GM12878 (cell line): ENCODE data around the gene ATRN. TPM values are rescaled to one million over a fixed set of nuclear protein-coding genes. Genes with fewer than 3 reads are reported as not detected.

ENCODE experiments used
- ATAC-seq: fragments of 200-7000 bp; cut with Tn5 transposase; 3 replicates; pipeline ENCODE4 v1.9.1; 2020; ENCODE audit warnings: mild to moderate bottlenecking, moderate library complexity
- BruUV-seq: library from RNA; stranded (reverse); fragments of 400-500 nt; replicated peaks from 2 replicates; lab custom pipeline; 2021; lab: Mats Ljungman, UMichigan
- CTCF ChIA-PET: fragments of 300-600 bp; sonication (Branson Sonifier 250); formaldehyde crosslinking; extraction: SDS; loops from one replicate; lab custom pipeline; 2021; ENCODE audit warnings: inconsistent platforms; lab: Yijun Ruan, JAX
- POLR2A ChIA-PET: fragments of 350-600 bp; formaldehyde crosslinking; extraction: SDS; loops from one replicate; lab custom pipeline; 2021; ENCODE audit warnings: inconsistent platforms; lab: Charles Lee
- RAD21 ChIA-PET: fragments of 300-600 bp; sonication (Branson Sonifier 250); formaldehyde crosslinking; loops from one replicate; lab custom pipeline; 2023; ENCODE audit warnings: antibody characterized with exemption; ENCODE audit not compliant: unreplicated experiment; lab: Charles Lee
- SMC1A ChIA-PET: fragments of 300-600 bp; sonication (Branson Sonifier 250); formaldehyde crosslinking; loops from one replicate; lab custom pipeline; 2023; ENCODE audit not compliant: unreplicated experiment, uncharacterized antibody; lab: Charles Lee
- DNase-seq: peaks from one replicate; pipeline ENCODE4 v3.0.0-alpha.2; 2011; ENCODE audit warnings: low read depth, low spot score
- FAIRE-seq: peaks from 3 replicates; lab custom pipeline; 2011; peaks lifted over from hg19 to GRCh38; lab: Jason Lieb, UNC
- H2AFZ ChIP-seq: 2 replicates; pipeline ENCODE4 v1.6.0; 2011; ENCODE audit warnings: low read depth, low read length, control low read depth; ENCODE audit not compliant: control insufficient read depth
- H3K27ac ChIP-seq: 2 replicates; pipeline ENCODE4 v1.5.1; 2011; ENCODE audit warnings: control low read depth; ENCODE audit not compliant: control insufficient read depth, insufficient read depth
- H3K27me3 ChIP-seq, 2 experiments: replicated peaks in 1 of 2; 2 replicates each; pipeline versions ENCODE4 v1.6.0 to v1.6.1; 2011; ENCODE audit warnings: low read length in 1 of 2; ENCODE audit not compliant: control insufficient read depth in 2 of 2, insufficient read depth in 2 of 2
- H3K36me3 ChIP-seq, 2 experiments: 2 replicates each; pipeline ENCODE4 v1.5.1; 2011; ENCODE audit warnings: low read length in 1 of 2; ENCODE audit not compliant: control insufficient read depth in 2 of 2, insufficient read depth in 2 of 2
- H3K4me1 ChIP-seq: 2 replicates; pipeline ENCODE4 v1.6.1; 2011; ENCODE audit warnings: mild to moderate bottlenecking, low read length, moderate library complexity, mixed read lengths; ENCODE audit not compliant: control insufficient read depth, insufficient read depth
- H3K4me2 ChIP-seq: 2 replicates; pipeline ENCODE4 v1.6.0; 2011; ENCODE audit warnings: control low read depth; ENCODE audit not compliant: control insufficient read depth, insufficient read depth
- H3K4me3 ChIP-seq: fragments of 200-600 bp; sonication (generic); 2 replicates; pipeline ENCODE4 v1.5.1; 2016
- H3K79me2 ChIP-seq: 2 replicates; pipeline ENCODE4 v1.6.0; 2011; ENCODE audit warnings: low read length; ENCODE audit not compliant: control insufficient read depth, insufficient read depth
- H3K9ac ChIP-seq: 2 replicates; pipeline ENCODE4 v1.8.0; 2011; ENCODE audit warnings: low read length, control low read depth, mixed read lengths; ENCODE audit not compliant: control insufficient read depth, insufficient read depth
- H3K9me3 ChIP-seq: replicated peaks from 3 replicates; pipeline ENCODE4 v1.5.1; 2011; ENCODE audit warnings: mild to moderate bottlenecking, low read length; ENCODE audit not compliant: control insufficient read depth, insufficient read depth
- H4K20me1 ChIP-seq: 2 replicates; pipeline ENCODE4 v1.6.0; 2011; ENCODE audit not compliant: control insufficient read depth, insufficient read depth
- MYC ChIP-seq: IDR thresholded peaks from 2 replicates; pipeline ENCODE4 v1.6.1; 2011; ENCODE audit warnings: mild to moderate bottlenecking, low read length, moderate library complexity, inconsistent platforms; ENCODE audit not compliant: insufficient read depth, insufficient replicate concordance, insufficient read length, severe bottlenecking
- ZNF622 ChIP-seq: fragments of 450-650 bp; IDR thresholded peaks from 2 replicates; pipeline ENCODE4 v1.6.1; 2017; ENCODE audit warnings: mild to moderate bottlenecking, inconsistent platforms
- WGBS: methylation state at CpG from one replicate; pipeline ENCODE4 v1.1.6; 2016; ENCODE audit warnings: low lambda C conversion rate; ENCODE audit not compliant: insufficient replicate concordance, insufficient coverage; ENCODE audit errors: missing lambda C conversion rate; 5-methylcytosine and 5-hydroxymethylcytosine counted together
- in situ Hi-C: fragments of 300-500 bp; cut with MboI; formaldehyde crosslinking; loops from 9 replicates; pipeline ENCODE4 v1.14.3; 2018; ENCODE audit warnings: mixed read lengths
- intact Hi-C: fragments of 100-400 bp; cut with micrococcal nuclease; formaldehyde crosslinking; loops from one replicate; pipeline ENCODE4 v1.14.2; 2022; ENCODE audit not compliant: unreplicated experiment
- polyA plus RNA-seq, 11 experiments: library from polyadenylated mRNA; depleted of rRNA in 4 of 11; unstranded in 6 of 11; stranded (reverse) in 5 of 11; fragments of >200 nt; fragmentation: Nextera tagmentation in 4 of 11; fragmentation: Illumina TruSeq in 1 of 11; extraction: Ambion mirVana in 4 of 11; extraction: Trizol in 1 of 11; gene quantifications; 1 replicate in 1 of 11; 2 replicates in 10 of 11; pipeline versions ENCODE4 v1.2.1 to v1.2.3, GENCODE V29; 2011 to 2016; ENCODE audit warnings: inconsistent platforms in 2 of 11, missing spikeins in 2 of 11, low read depth in 1 of 11
- total RNA-seq, 4 experiments: library from RNA; depleted of rRNA in 3 of 4; stranded (reverse); fragments of >200 nt in 3 of 4; fragmentation: Illumina TruSeq in 1 of 4; extraction: Trizol in 1 of 4; gene quantifications; 2 replicates each; pipeline versions ENCODE4 v1.2.1 to v1.2.3, GENCODE V29; 2013 to 2021
- TF ChIP-seq, protein P1 (sequence below): fragments of 450-650 bp; formaldehyde crosslinking; IDR thresholded peaks from 2 replicates; pipeline ENCODE4 v1.5.0; 2022; ENCODE audit warnings: mild to moderate bottlenecking, missing genetic modification characterization
- TF ChIP-seq, protein P2 (sequence below): IDR thresholded peaks from 2 replicates; pipeline ENCODE4 v1.6.1; 2012; ENCODE audit warnings: low read depth, low read length, improper control_type of control experiment
- TF ChIP-seq, protein P3 (sequence below): fragments of 450-650 bp; formaldehyde crosslinking; IDR thresholded peaks from 2 replicates; pipeline ENCODE4 v1.4.0; 2020; ENCODE audit warnings: mild to moderate bottlenecking, moderate library complexity
- TF ChIP-seq, protein P4 (sequence below): fragments of 450-650 bp; IDR thresholded peaks from 2 replicates; pipeline ENCODE4 v1.6.1; 2017; ENCODE audit warnings: mild to moderate bottlenecking, moderate library complexity
- TF ChIP-seq, protein P5 (sequence below): fragments of 450-650 bp; IDR thresholded peaks from 2 replicates; pipeline ENCODE4 v1.6.1; 2017; ENCODE audit warnings: mild to moderate bottlenecking, moderate library complexity

The ATRN gene
- total and polyA plus RNA-seq, 10 of the 15 experiments (the other 5 are each of a cell fraction or from before 2014, with no cell fraction given): 0.71 to 11.6 (median 6.9) TPM

DNA sequence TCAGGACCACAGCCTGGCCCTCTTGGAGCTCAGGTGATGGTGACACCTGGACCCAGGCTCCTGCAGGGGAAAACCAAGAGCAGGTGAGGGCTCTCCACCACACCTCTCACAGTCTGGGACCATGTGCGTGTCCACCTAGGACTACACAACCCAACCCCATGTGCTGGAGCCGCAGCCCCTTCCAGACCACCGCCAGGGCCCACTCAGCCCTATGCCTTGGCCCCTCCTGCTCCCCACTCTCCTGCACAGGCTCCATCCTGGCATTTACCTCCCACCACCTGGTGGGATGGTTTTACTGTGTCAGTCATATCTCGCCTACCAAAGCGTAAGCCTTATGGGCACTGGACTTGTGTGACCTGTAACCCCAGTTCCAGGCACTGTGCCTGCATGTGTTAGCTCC lies 224.0 kb downstream of the ATRN start:
- Histone ChIP-seq H3K27ac (no peak overlapping the region), H3K36me3 (no peaks in the 10 kb centered on the region), H3K9ac (no peak overlapping the region), H2AFZ (no peak overlapping the region), H4K20me1 (no peaks in the 10 kb centered on the region), H3K4me2 (no peak overlapping the region), H3K27me3 (no peaks in the 10 kb centered on the region; a peak in 2 of 4 replicates), H3K4me3 (no peak overlapping the region), H3K79me2 (no peaks in the 10 kb centered on the region), H3K9me3 (peaks cover 1% of the 10 kb centered on the region; the same call in 1 of the 3 replicates), H3K4me1 (no peaks in the 10 kb centered on the region)
- DNase-seq (no peak), ATAC-seq (no peak), FAIRE-seq (no peak)
- TF ChIP-seq, protein P1, sequence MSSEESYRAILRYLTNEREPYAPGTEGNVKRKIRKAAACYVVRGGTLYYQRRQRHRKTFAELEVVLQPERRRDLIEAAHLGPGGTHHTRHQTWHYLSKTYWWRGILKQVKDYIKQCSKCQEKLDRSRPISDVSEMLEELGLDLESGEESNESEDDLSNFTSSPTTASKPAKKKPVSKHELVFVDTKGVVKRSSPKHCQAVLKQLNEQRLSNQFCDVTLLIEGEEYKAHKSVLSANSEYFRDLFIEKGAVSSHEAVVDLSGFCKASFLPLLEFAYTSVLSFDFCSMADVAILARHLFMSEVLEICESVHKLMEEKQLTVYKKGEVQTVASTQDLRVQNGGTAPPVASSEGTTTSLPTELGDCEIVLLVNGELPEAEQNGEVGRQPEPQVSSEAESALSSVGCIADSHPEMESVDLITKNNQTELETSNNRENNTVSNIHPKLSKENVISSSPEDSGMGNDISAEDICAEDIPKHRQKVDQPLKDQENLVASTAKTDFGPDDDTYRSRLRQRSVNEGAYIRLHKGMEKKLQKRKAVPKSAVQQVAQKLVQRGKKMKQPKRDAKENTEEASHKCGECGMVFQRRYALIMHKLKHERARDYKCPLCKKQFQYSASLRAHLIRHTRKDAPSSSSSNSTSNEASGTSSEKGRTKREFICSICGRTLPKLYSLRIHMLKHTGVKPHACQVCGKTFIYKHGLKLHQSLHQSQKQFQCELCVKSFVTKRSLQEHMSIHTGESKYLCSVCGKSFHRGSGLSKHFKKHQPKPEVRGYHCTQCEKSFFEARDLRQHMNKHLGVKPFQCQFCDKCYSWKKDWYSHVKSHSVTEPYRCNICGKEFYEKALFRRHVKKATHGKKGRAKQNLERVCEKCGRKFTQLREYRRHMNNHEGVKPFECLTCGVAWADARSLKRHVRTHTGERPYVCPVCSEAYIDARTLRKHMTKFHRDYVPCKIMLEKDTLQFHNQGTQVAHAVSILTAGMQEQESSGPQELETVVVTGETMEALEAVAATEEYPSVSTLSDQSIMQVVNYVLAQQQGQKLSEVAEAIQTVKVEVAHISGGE: no peak
- TF ChIP-seq ZNF622: no peak
- TF ChIP-seq, protein P2, sequence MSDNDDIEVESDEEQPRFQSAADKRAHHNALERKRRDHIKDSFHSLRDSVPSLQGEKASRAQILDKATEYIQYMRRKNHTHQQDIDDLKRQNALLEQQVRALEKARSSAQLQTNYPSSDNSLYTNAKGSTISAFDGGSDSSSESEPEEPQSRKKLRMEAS: no peak
- TF ChIP-seq, protein P3, sequence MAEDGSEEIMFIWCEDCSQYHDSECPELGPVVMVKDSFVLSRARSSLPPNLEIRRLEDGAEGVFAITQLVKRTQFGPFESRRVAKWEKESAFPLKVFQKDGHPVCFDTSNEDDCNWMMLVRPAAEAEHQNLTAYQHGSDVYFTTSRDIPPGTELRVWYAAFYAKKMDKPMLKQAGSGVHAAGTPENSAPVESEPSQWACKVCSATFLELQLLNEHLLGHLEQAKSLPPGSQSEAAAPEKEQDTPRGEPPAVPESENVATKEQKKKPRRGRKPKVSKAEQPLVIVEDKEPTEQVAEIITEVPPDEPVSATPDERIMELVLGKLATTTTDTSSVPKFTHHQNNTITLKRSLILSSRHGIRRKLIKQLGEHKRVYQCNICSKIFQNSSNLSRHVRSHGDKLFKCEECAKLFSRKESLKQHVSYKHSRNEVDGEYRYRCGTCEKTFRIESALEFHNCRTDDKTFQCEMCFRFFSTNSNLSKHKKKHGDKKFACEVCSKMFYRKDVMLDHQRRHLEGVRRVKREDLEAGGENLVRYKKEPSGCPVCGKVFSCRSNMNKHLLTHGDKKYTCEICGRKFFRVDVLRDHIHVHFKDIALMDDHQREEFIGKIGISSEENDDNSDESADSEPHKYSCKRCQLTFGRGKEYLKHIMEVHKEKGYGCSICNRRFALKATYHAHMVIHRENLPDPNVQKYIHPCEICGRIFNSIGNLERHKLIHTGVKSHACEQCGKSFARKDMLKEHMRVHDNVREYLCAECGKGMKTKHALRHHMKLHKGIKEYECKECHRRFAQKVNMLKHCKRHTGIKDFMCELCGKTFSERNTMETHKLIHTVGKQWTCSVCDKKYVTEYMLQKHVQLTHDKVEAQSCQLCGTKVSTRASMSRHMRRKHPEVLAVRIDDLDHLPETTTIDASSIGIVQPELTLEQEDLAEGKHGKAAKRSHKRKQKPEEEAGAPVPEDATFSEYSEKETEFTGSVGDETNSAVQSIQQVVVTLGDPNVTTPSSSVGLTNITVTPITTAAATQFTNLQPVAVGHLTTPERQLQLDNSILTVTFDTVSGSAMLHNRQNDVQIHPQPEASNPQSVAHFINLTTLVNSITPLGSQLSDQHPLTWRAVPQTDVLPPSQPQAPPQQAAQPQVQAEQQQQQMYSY (CRISPR knock-in tag): no peak
- TF ChIP-seq, protein P4, sequence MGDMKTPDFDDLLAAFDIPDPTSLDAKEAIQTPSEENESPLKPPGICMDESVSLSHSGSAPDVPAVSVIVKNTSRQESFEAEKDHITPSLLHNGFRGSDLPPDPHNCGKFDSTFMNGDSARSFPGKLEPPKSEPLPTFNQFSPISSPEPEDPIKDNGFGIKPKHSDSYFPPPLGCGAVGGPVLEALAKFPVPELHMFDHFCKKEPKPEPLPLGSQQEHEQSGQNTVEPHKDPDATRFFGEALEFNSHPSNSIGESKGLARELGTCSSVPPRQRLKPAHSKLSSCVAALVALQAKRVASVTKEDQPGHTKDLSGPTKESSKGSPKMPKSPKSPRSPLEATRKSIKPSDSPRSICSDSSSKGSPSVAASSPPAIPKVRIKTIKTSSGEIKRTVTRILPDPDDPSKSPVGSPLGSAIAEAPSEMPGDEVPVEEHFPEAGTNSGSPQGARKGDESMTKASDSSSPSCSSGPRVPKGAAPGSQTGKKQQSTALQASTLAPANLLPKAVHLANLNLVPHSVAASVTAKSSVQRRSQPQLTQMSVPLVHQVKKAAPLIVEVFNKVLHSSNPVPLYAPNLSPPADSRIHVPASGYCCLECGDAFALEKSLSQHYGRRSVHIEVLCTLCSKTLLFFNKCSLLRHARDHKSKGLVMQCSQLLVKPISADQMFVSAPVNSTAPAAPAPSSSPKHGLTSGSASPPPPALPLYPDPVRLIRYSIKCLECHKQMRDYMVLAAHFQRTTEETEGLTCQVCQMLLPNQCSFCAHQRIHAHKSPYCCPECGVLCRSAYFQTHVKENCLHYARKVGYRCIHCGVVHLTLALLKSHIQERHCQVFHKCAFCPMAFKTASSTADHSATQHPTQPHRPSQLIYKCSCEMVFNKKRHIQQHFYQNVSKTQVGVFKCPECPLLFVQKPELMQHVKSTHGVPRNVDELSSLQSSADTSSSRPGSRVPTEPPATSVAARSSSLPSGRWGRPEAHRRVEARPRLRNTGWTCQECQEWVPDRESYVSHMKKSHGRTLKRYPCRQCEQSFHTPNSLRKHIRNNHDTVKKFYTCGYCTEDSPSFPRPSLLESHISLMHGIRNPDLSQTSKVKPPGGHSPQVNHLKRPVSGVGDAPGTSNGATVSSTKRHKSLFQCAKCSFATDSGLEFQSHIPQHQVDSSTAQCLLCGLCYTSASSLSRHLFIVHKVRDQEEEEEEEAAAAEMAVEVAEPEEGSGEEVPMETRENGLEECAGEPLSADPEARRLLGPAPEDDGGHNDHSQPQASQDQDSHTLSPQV: no peak
- TF ChIP-seq MYC: no peak
- TF ChIP-seq, protein P5, sequence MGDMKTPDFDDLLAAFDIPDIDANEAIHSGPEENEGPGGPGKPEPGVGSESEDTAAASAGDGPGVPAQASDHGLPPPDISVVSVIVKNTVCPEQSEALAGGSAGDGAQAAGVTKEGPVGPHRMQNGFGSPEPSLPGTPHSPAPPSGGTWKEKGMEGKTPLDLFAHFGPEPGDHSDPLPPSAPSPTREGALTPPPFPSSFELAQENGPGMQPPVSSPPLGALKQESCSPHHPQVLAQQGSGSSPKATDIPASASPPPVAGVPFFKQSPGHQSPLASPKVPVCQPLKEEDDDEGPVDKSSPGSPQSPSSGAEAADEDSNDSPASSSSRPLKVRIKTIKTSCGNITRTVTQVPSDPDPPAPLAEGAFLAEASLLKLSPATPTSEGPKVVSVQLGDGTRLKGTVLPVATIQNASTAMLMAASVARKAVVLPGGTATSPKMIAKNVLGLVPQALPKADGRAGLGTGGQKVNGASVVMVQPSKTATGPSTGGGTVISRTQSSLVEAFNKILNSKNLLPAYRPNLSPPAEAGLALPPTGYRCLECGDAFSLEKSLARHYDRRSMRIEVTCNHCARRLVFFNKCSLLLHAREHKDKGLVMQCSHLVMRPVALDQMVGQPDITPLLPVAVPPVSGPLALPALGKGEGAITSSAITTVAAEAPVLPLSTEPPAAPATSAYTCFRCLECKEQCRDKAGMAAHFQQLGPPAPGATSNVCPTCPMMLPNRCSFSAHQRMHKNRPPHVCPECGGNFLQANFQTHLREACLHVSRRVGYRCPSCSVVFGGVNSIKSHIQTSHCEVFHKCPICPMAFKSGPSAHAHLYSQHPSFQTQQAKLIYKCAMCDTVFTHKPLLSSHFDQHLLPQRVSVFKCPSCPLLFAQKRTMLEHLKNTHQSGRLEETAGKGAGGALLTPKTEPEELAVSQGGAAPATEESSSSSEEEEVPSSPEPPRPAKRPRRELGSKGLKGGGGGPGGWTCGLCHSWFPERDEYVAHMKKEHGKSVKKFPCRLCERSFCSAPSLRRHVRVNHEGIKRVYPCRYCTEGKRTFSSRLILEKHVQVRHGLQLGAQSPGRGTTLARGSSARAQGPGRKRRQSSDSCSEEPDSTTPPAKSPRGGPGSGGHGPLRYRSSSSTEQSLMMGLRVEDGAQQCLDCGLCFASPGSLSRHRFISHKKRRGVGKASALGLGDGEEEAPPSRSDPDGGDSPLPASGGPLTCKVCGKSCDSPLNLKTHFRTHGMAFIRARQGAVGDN: no peak
- POLR2A ChIA-PET: no interaction called here
- in situ Hi-C loops (no loop called here), intact Hi-C loops (no loop called here)
- WGBS: 44% methylated on average over 5 of the region's 5 CpGs
- CTCF ChIA-PET: interaction anchor here (1.5 to 2.3 kb wide), 2 partner anchors 16 to 18 kb away, joined by 6 to 8 read pairs; no protein-coding TSS in a partner anchor
- RAD21 ChIA-PET: no interaction called here
- BruUV-seq: no TSS peak
- SMC1A ChIA-PET: no interaction called here
